ENCODE measurements around the gene TUBB1. TPM values are rescaled to one million over a fixed set of nuclear protein-coding genes. Genes with fewer than 3 reads are reported as not detected.

TUBB1 gene
- total and polyA plus RNA-seq, 2 of the 13 experiments (the other 11 are each of a cell fraction or from before 2014, with no cell fraction given) = 0.11 to 57.6 TPM

- TF ChIP-seq ZNF142 (CRISPR knock-in tag; IDR thresholded peaks at IDR 0.05) = no peak
- peak; percentile 55; the same call in 1 of the 2 replicates for TF ChIP-seq ZNF274 (CRISPR knock-in tag; IDR thresholded peaks at IDR 0.05)
- TF ChIP-seq ZNF576 (CRISPR knock-in tag; IDR thresholded peaks at IDR 0.05) = no peak
- TF ChIP-seq MBD4 (IDR thresholded peaks at IDR 0.05; ENCODE audit: borderline replicate concordance, low read length) = no peak
- no peak for TF ChIP-seq ZFP36 (IDR thresholded peaks at IDR 0.05; ENCODE audit: borderline replicate concordance, low read depth, low read length, partially characterized antibody)
- TF ChIP-seq, protein P1, sequence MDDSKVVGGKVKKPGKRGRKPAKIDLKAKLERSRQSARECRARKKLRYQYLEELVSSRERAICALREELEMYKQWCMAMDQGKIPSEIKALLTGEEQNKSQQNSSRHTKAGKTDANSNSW (CRISPR knock-in tag; IDR thresholded peaks at IDR 0.05; ENCODE audit: borderline replicate concordance) = no peak
- peak; percentile 40; the same call in 1 of the 2 replicates for TF ChIP-seq SIN3A (IDR thresholded peaks at IDR 0.05; ENCODE audit: borderline replicate concordance, low read depth, low read length)
- TF ChIP-seq ZNF572 (CRISPR knock-in tag; IDR thresholded peaks at IDR 0.05) = peak; percentile 81; the same call in 1 of the 2 replicates
- TF ChIP-seq ZSCAN22 (CRISPR knock-in tag; IDR thresholded peaks at IDR 0.05) = no peak
- no peak for TF ChIP-seq TBP (CRISPR knock-in tag; IDR thresholded peaks at IDR 0.05)
- no peak for TF ChIP-seq ZMYM3 (CRISPR knock-in tag; IDR thresholded peaks at IDR 0.05)
- no peak for TF ChIP-seq ZBTB26 (CRISPR knock-in tag; IDR thresholded peaks at IDR 0.05; ENCODE audit: borderline replicate concordance)
- TF ChIP-seq TOPORS (CRISPR knock-in tag; IDR thresholded peaks at IDR 0.05) = no peak
- no peak for TF ChIP-seq CHCHD3 (CRISPR knock-in tag; IDR thresholded peaks at IDR 0.05)
- TF ChIP-seq ZNF776 (CRISPR knock-in tag; IDR thresholded peaks at IDR 0.05) = no peak
- no peak; the same call in 1 of the 2 replicates for TF ChIP-seq BHLHE40 (IDR thresholded peaks at IDR 0.05; ENCODE audit: low read length)
- 0 out of 2 replicates have a peak, but pooled peaks have one; percentile 30 for TF ChIP-seq BRD4 (CRISPR knock-in tag; IDR thresholded peaks at IDR 0.05)
- no peak for TF ChIP-seq KDM6A (CRISPR knock-in tag; IDR thresholded peaks at IDR 0.05; ENCODE audit: low read depth)
- TF ChIP-seq PAWR (CRISPR knock-in tag; IDR thresholded peaks at IDR 0.05; ENCODE audit: borderline replicate concordance) = no peak
- TF ChIP-seq, protein P2, sequence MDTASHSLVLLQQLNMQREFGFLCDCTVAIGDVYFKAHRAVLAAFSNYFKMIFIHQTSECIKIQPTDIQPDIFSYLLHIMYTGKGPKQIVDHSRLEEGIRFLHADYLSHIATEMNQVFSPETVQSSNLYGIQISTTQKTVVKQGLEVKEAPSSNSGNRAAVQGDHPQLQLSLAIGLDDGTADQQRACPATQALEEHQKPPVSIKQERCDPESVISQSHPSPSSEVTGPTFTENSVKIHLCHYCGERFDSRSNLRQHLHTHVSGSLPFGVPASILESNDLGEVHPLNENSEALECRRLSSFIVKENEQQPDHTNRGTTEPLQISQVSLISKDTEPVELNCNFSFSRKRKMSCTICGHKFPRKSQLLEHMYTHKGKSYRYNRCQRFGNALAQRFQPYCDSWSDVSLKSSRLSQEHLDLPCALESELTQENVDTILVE (CRISPR knock-in tag; IDR thresholded peaks at IDR 0.05) = peak; percentile 53; the same call in 1 of the 2 replicates
Observed at GRCh38 chr20:58995461-58996225, 23.6 kb upstream of the TUBB1 start (continued).
